Stimulated activated CD8-positive, alpha-beta memory T cell treated with anti-CD3 and anti-CD28 coated beads, Interleukin-4, amount 100 ng/mL, for 24 hours (primary cell): ENCODE results near the gene TSHZ1.

Experiments
- DNase-seq: peaks from one replicate; pipeline ENCODE4 v3.0.0-alpha.2; 2020; ENCODE audit warnings: low read depth

The TSHZ1 gene

GRCh38 chr18:75269124-75269680, 58.6 kb downstream of the TSHZ1 start:
- DNase-seq, result no peak

GRCh38 chr18:75269696-75270095, 59.1 kb downstream of the TSHZ1 start:
- no peak for DNase-seq

- no peak for DNase-seq
These were observed 61.4 kb downstream of the TSHZ1 start for GRCh38 chr18:75271952-75272351.

GRCh38 chr18:75273817-75274216, 63.2 kb downstream of the TSHZ1 start:
- DNase-seq, result no peak

- no peak for DNase-seq
These were observed 64.6 kb downstream of the TSHZ1 start for GRCh38 chr18:75275226-75275625.

- no peak for DNase-seq
These were observed 66.4 kb downstream of the TSHZ1 start for GRCh38 chr18:75276818-75277609.

- no peak for DNase-seq
These were observed 67.0 kb downstream of the TSHZ1 start for GRCh38 chr18:75277610-75277928.

- DNase-seq, result no peak
These were observed 68.8 kb downstream of the TSHZ1 start for GRCh38 chr18:75279381-75279780.

- DNase-seq, result no peak
These were observed 70.1 kb downstream of the TSHZ1 start for GRCh38 chr18:75280427-75281280.

GRCh38 chr18:75282746-75283145, 72.1 kb downstream of the TSHZ1 start:
- no peak for DNase-seq

GRCh38 chr18:75283731-75284130, 73.1 kb downstream of the TSHZ1 start:
- DNase-seq, result no peak

- DNase-seq, result no peak
These were observed 74.0 kb downstream of the TSHZ1 start for GRCh38 chr18:75284566-75284965.

GRCh38 chr18:75285876-75286275, 75.3 kb downstream of the TSHZ1 start:
- no peak for DNase-seq

GRCh38 chr18:75287006-75287405, 76.4 kb downstream of the TSHZ1 start:
- DNase-seq, result no peak

GRCh38 chr18:75287700-75288099, 77.1 kb downstream of the TSHZ1 start:
- no peak for DNase-seq

GRCh38 chr18:75289761-75290160, 79.2 kb downstream of the TSHZ1 start:
- no peak for DNase-seq

GRCh38 chr18:75290737-75291358, 80.3 kb downstream of the TSHZ1 start:
- no peak for DNase-seq

GRCh38 chr18:75291460-75291859, 80.9 kb downstream of the TSHZ1 start:
- no peak for DNase-seq

GRCh38 chr18:75293591-75293990, 83.0 kb downstream of the TSHZ1 start:
- no peak for DNase-seq

- no peak for DNase-seq
These were observed 87.1 kb downstream of the TSHZ1 start for GRCh38 chr18:75297731-75298130.

GRCh38 chr18:75304678-75305557, 94.3 kb downstream of the TSHZ1 start:
- no peak for DNase-seq

- DNase-seq, result no peak
These were observed 95.4 kb downstream of the TSHZ1 start for GRCh38 chr18:75305984-75306383.
